ENCODE measurements around the gene SLC44A5.

DNA sequence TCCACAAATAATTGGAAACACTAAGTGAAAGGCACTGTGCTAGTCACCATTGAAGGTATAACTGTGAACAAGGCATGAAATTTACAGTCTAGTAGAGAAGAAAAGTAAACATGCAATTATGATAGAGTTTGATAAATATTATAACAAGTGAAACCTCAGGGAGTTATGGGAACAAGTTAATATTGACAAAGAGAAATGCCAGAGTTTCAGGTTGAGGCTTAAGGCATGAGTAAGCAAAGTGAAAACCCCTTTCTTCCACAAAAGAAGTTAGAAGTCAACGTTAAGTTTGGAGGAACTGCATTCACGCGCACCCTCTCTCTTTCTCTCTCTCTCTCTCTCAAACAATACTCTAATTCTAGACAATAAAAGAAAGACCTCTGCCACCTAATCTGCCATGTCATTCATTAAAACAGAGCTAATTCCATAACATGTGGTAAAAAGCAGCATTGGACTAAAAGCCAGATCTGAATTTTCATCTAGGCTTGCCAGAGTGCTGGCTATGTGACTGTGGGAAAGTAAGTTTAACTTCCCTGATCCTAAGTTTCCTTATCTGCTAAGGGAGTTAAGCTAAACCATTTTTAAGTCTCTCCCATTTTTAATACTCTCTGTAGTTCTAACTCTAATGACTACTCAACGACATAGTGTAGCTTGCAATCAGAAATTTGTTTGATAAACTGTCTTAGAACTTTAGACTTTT lies 22.0 kb downstream of the SLC44A5 start:
- TF ChIP-seq, protein P1, sequence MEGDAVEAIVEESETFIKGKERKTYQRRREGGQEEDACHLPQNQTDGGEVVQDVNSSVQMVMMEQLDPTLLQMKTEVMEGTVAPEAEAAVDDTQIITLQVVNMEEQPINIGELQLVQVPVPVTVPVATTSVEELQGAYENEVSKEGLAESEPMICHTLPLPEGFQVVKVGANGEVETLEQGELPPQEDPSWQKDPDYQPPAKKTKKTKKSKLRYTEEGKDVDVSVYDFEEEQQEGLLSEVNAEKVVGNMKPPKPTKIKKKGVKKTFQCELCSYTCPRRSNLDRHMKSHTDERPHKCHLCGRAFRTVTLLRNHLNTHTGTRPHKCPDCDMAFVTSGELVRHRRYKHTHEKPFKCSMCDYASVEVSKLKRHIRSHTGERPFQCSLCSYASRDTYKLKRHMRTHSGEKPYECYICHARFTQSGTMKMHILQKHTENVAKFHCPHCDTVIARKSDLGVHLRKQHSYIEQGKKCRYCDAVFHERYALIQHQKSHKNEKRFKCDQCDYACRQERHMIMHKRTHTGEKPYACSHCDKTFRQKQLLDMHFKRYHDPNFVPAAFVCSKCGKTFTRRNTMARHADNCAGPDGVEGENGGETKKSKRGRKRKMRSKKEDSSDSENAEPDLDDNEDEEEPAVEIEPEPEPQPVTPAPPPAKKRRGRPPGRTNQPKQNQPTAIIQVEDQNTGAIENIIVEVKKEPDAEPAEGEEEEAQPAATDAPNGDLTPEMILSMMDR (IDR thresholded peaks at IDR 0.05): no peak
- TF ChIP-seq POLR2AphosphoS5 (IDR thresholded peaks at IDR 0.05; ENCODE audit: low read depth, low read length) (no peak), SIN3A (IDR thresholded peaks at IDR 0.05; ENCODE audit: borderline replicate concordance, insufficient read depth, low read depth, low read length) (no peak), TCF7L2 (IDR thresholded peaks at IDR 0.05; ENCODE audit: low read depth, low read length) (no peak)

All from Panc1 (cell line).